ENCODE data around the gene NDUFA11. TPM values are rescaled to one million over a fixed set of nuclear protein-coding genes. Genes with fewer than 3 reads are reported as not detected.

Gene NDUFA11
- total and polyA plus RNA-seq, 9 of the 15 experiments (the other 6 are each of a cell fraction or from before 2014, with no cell fraction given): 63.3 to 486 (median 274) TPM

DNA sequence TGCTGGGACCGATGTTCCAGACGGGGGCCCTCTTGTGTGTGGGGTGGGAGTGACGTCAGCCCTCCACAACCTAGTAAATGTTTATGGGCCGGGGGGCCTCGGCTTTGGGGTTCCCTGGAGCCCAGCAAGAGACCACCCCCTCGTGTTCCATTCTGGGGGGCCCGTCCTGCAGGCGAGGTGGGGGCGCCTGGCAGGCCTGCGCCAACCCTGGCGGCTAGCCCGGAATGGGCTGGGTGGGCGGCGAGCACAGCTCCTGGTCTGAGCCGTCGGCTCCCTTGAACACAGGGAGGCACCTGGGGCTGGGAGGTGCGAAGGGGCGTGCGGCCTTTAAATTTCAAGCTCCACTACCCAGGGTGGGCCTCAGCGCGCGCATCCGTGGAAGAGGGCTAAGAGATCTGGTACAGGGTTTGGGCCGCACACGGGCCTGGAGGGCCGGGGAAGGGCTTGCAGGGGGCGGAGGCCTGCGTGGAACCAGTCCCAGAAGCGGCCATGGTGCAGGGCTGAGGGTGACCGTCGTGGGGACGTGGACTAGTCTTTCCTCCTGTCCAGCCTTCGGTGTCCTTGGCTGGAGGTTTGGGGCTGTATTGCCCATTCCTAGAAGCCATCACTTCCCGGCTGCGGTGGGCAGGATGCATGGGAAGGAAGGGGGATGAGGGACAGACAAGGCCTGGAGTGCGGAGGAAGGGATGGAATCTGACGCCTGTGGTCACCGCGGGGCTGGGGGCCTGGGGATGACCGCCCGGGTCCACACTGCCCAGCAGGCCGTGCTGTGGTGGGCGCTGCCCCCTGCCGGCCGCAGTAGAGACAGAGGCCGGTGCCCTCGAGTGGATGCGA is 11.4 kb downstream of the NDUFA11 start:
- Histone ChIP-seq H3K9ac (ENCODE audit: insufficient read depth in 1 of 2, low read depth in 2 of 2, low read length in 2 of 2) (0 out of 4 replicates have a peak overlapping the region, but pooled peaks of 1 of the 2 experiments have one; percentile 33), H2AFZ (ENCODE audit: low read depth, low read length) (no peak overlapping the region), H3K4me1 (replicated peaks in 1 of 2; ENCODE audit: control insufficient read depth in 2 of 2, insufficient read depth in 2 of 2, low read length in 2 of 2) (peaks cover 16 to 63% of the 10 kb centered on the region in 2 experiments), H3K79me2 (ENCODE audit: control insufficient read depth, insufficient read depth, low read length) (no peaks in the 10 kb centered on the region), H3K4me2 (ENCODE audit: insufficient read depth, low read length) (no peak overlapping the region), H3K4me3 (no peak overlapping the region), H3K9me1 (ENCODE audit: control insufficient read depth, insufficient read depth, low read length) (peaks cover 5% of the 10 kb centered on the region), H3K27ac (ENCODE audit: extremely low read depth, low read depth, low read length) (no peak overlapping the region), H3K27me3 (ENCODE audit: control insufficient read depth in 2 of 2, insufficient read depth in 2 of 2, low read length in 2 of 2) (no peaks in the 10 kb centered on the region), H3K9me3 (replicated peaks; ENCODE audit: control insufficient read depth, insufficient read depth, low read depth, low read length) (no peaks in the 10 kb centered on the region), H4K20me1 (replicated peaks; ENCODE audit: control insufficient read depth, insufficient read depth, low read length) (peaks cover 25% of the 10 kb centered on the region), H3K36me3 (ENCODE audit: control insufficient read depth, insufficient read depth, low read length) (peaks cover 23% of the 10 kb centered on the region; the same call in 1 of the 3 replicates)
- peak; percentile 60 to 69 (median 64) for DNase-seq (ENCODE audit: extremely low read depth in 1 of 4, low spot score in 3 of 4)
- BruUV-seq (replicated peaks): no TSS peak
- ChIA-PET CTCF (ENCODE audit: low intra/inter-chr PET ratio) (interaction anchor here (0.8 to 3.9 kb wide), 5 partner anchors 82 to 119 kb away, joined by 3 to 48 read pairs (median 5); partner anchors contain the start of gene NRTN), POLR2A (interaction anchor here (4.2 kb wide), 1 partner anchor 12 kb away, joined by 28 read pairs; the partner anchor contains the start of genes NDUFA11 and VMAC)
- peak; percentile 74 for ATAC-seq
- FAIRE-seq: no peak
- WGBS (ENCODE audit: insufficient coverage, low coverage, missing lambda C conversion rate): 32% methylated on average over 32 of the region's 48 CpGs
- in situ Hi-C loops (cut with MboI) (loop anchor here (5.0 kb wide), 1 partner anchor 90 kb away; no protein-coding TSS in a partner anchor), intact Hi-C loops (cut with micrococcal nuclease) (loop anchor here (1.0 kb wide), 1 partner anchor 88 kb away; no protein-coding TSS in a partner anchor)
- TF ChIP-seq, protein P1, sequence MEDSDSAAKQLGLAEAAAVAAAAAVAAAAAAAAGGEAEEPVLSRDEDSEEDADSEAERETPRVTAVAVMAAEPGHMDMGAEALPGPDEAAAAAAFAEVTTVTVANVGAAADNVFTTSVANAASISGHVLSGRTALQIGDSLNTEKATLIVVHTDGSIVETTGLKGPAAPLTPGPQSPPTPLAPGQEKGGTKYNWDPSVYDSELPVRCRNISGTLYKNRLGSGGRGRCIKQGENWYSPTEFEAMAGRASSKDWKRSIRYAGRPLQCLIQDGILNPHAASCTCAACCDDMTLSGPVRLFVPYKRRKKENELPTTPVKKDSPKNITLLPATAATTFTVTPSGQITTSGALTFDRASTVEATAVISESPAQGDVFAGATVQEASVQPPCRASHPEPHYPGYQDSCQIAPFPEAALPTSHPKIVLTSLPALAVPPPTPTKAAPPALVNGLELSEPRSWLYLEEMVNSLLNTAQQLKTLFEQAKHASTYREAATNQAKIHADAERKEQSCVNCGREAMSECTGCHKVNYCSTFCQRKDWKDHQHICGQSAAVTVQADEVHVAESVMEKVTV (CRISPR knock-in tag; IDR thresholded peaks at IDR 0.05): 0 out of 2 replicates have a peak, but pooled peaks have one; percentile 23
- TF ChIP-seq POLR2G (IDR thresholded peaks at IDR 0.05; ENCODE audit: low read depth, low read length): peak; percentile 83
- TF ChIP-seq, protein P2, sequence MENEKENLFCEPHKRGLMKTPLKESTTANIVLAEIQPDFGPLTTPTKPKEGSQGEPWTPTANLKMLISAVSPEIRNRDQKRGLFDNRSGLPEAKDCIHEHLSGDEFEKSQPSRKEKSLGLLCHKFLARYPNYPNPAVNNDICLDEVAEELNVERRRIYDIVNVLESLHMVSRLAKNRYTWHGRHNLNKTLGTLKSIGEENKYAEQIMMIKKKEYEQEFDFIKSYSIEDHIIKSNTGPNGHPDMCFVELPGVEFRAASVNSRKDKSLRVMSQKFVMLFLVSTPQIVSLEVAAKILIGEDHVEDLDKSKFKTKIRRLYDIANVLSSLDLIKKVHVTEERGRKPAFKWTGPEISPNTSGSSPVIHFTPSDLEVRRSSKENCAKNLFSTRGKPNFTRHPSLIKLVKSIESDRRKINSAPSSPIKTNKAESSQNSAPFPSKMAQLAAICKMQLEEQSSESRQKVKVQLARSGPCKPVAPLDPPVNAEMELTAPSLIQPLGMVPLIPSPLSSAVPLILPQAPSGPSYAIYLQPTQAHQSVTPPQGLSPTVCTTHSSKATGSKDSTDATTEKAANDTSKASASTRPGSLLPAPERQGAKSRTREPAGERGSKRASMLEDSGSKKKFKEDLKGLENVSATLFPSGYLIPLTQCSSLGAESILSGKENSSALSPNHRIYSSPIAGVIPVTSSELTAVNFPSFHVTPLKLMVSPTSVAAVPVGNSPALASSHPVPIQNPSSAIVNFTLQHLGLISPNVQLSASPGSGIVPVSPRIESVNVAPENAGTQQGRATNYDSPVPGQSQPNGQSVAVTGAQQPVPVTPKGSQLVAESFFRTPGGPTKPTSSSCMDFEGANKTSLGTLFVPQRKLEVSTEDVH (IDR thresholded peaks at IDR 0.05; ENCODE audit: low read depth, partially characterized antibody): peak; percentile 59
- TF ChIP-seq ZNF146 (CRISPR knock-in tag; IDR thresholded peaks at IDR 0.05; ENCODE audit: unreplicated experiment): no peak
- TF ChIP-seq, protein P3, sequence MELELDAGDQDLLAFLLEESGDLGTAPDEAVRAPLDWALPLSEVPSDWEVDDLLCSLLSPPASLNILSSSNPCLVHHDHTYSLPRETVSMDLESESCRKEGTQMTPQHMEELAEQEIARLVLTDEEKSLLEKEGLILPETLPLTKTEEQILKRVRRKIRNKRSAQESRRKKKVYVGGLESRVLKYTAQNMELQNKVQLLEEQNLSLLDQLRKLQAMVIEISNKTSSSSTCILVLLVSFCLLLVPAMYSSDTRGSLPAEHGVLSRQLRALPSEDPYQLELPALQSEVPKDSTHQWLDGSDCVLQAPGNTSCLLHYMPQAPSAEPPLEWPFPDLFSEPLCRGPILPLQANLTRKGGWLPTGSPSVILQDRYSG (tag; conservative IDR thresholded peaks at IDR 0.05; ENCODE audit: low read depth): no peak
- peak in 1 of 2 experiments; percentile 32; a peak in 1 of 4 replicates for TF ChIP-seq RCOR1 (IDR thresholded peaks at IDR 0.05; ENCODE audit: borderline replicate concordance in 1 of 2, low read depth in 2 of 2, low read length in 2 of 2)
- TF ChIP-seq ZC3H4 (CRISPR knock-in tag; IDR thresholded peaks at IDR 0.05; ENCODE audit: borderline replicate concordance): peak; percentile 44; the same call in 1 of the 2 replicates
- peak; percentile 44; the same call in 1 of the 2 replicates for TF ChIP-seq ESRRA (IDR thresholded peaks at IDR 0.05; ENCODE audit: borderline replicate concordance, low read depth)
- TF ChIP-seq, protein P4, sequence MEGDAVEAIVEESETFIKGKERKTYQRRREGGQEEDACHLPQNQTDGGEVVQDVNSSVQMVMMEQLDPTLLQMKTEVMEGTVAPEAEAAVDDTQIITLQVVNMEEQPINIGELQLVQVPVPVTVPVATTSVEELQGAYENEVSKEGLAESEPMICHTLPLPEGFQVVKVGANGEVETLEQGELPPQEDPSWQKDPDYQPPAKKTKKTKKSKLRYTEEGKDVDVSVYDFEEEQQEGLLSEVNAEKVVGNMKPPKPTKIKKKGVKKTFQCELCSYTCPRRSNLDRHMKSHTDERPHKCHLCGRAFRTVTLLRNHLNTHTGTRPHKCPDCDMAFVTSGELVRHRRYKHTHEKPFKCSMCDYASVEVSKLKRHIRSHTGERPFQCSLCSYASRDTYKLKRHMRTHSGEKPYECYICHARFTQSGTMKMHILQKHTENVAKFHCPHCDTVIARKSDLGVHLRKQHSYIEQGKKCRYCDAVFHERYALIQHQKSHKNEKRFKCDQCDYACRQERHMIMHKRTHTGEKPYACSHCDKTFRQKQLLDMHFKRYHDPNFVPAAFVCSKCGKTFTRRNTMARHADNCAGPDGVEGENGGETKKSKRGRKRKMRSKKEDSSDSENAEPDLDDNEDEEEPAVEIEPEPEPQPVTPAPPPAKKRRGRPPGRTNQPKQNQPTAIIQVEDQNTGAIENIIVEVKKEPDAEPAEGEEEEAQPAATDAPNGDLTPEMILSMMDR (IDR thresholded peaks at IDR 0.05 in 2 of 3, conservative IDR thresholded peaks at IDR 0.05 in 1 of 3; ENCODE audit: insufficient read depth in 2 of 3, low read depth in 1 of 3, low read length in 3 of 3): peak; percentile 73 to 82 (median 78)
- no peak for TF ChIP-seq PURB (CRISPR knock-in tag; IDR thresholded peaks at IDR 0.05; ENCODE audit: low read depth)
- TF ChIP-seq POLR2AphosphoS5 (IDR thresholded peaks at IDR 0.05; ENCODE audit: control insufficient read depth, insufficient read depth, low read depth, low read length): no peak

All from K562 (cell line).